GM18505 (cell line): ENCODE results near the gene IL16.

ENCODE experiments used
- ATAC-seq: cut with Tn5 transposase; IDR thresholded peaks from one replicate; pipeline ENCODE4 v1.9.1; 2021; ENCODE audit not compliant: unreplicated experiment
- POLR2A ChIP-seq: IDR thresholded peaks from 4 replicates; pipeline ENCODE4 v1.6.1; 2011; ENCODE audit warnings: borderline replicate concordance; ENCODE audit not compliant: insufficient read depth, insufficient read length; ENCODE audit errors: extremely low read depth

Gene IL16

DNA sequence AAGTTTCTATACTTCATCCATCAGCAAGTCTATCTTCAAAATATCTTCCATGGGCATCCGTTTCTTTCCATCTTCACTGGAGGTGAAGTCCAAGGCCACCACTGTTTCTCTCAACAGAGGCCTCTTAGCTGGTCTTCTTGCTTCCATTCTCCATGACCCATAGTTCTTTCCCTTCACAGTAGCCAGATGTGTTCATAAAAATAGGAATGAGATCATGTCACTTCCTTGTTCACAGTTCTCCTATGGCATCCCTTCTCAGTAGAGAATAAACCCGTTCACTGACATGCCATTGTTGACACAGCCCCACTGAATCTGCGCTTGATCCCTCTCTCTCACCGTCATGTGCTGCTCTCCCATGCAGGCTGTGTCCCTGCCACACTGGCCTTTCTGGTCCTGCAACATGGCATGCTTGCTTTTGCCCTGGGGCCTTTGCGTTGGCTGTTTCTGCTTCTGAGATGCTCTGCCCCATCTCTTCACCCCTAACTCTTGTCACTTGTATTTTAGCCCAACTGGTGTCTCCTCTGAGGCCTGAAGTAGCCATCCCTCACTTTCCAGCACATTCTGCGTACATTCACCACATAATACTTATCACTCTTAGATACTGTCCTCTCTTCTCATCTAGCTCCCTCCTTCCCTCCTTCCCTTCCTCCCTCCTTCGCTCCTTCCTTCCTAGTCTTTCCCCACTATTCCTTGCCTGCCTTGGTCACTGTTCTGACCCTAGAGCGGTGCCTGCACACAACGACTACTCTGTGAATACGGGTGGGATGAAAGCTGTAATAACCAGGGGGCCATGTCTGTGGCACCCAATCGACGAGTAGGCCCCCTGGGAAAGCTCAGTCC, 85.3 kb downstream of the IL16 start:
- no peak for TF ChIP-seq POLR2A
- ATAC-seq, result no peak

DNA sequence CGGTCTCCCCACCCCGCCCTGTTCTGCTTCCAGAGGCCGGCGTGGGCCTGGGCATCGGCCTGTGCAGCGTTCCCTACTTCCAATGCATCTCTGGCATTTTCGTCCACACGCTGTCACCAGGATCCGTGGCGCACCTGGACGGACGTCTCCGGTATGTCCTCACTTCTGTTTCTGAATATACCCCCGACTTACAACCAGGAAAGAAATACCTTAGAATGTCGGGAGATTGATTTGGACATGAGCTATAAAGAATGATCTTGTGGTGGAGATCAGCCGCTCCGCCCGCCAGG, 85.9 kb downstream of the IL16 start:
- no peak for ATAC-seq
- TF ChIP-seq POLR2A, result no peak

DNA sequence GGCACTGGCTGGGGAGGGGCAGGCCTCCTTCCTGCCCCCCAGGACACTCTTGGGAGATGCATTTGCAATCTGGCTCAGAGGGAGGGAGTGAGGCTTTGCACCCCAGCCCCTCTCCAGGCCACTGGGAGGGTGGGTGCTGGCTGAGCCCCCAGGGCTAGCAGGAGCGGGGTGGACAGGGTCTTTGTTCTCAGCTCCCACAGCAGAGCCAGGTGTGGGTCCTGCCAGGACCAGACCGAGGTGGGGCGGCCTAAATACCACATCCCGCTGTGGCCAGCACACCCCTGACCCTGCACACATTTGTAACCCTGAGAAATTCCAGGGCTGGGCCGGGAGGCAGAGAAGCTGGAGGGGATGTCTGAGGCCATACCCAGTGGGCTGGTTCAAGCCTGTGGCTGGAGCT, 86.2 kb downstream of the IL16 start:
- ATAC-seq, result no peak
- TF ChIP-seq POLR2A, result no peak

DNA sequence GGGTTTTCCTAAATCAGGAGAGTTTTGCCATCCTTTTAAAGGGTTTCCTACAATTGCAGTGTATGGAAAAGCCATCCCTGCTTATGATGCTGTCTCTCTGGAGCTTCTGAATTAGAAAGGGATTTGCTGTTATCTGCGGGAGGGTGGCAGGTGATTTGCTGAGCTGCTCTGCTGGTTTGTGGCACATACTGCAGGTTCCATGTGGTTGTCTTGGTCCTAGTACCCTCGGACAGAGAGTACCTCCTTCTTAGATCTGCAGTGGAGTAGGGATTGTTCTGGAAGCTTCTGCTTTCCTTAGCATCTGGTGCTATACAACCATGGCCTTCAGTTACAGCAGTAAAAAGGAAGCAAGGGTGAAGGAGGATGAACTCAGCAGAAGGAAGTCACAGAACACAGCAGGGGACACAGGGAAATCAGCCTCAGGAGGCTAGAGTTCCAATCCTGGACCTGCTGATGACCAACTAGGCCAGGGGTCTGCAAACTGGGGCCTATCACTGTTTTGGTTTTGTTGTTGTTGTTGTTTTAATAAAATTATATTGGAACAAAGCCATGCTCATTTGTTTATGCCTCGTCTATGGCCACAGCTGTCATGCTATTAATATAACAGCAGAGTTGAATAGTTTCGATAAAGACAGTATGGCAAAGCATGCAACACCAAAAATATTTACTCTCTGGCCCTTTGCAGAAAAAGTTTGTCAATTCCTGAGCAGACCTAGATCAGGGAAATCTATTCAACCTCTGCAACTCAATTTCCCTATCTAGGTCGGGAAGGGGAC, 87.8 kb downstream of the IL16 start:
- TF ChIP-seq POLR2A, result no peak
- ATAC-seq, result no peak

DNA sequence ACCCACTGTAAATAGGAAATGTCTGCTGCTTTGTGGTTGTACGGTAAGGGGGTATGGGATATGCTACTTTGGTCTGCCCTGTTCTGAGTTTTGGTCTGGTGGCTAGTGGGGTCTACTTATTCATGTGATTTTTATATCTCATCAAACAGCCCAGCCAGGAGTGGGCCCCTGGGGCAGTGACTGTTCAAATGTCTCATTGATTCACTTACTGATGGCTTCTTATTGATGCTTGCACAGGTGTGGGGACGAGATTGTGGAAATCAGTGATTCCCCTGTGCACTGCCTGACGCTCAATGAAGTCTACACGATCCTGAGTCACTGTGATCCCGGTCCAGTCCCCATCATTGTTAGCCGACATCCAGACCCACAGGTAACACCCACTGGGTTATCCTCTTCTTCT, 88.8 kb downstream of the IL16 start:
- ATAC-seq, result no peak
- TF ChIP-seq POLR2A, result no peak

DNA sequence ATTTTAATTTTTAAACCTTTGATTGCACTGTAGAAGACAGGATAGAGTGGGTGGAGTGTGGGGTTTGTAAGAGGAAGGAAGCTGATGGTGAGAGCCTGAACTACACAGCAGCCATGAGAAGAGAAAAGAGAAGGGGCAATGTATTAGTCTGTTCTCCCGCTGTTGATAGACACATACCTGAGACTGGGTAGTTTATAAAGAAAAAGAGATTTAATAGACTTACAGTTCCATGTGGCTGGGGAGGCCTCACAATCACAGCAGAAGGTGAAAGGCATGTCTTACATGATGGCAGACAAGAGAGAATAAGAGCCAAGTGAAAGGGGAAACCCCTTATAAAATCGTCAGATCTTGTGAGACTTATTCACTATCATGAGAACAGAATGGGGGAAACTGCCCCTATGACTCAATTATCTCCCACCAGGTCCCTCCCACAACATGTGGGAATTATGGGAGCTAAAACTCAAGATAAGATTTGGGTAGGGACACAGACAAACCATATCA, 90.0 kb downstream of the IL16 start:
- no peak for ATAC-seq
- TF ChIP-seq POLR2A, result no peak

DNA sequence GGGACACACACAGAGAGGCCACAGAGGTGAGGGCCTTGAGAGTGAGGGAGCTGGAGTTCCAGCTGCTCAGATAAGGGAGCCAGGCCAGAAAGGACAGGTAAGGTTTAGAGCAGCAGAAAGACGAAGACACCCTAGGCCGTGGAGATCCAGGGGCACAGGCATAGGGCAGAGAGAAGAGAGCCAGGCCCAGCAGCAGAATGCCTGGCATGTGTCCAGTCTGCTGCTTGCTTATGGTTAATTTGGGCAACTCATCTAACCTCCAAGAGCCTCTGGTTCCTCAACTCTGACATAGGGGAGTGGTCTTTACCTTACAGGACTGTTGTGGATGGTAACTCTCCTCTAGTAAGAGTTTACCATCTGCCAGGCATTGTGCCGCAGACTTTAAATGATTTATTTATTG, 91.4 kb downstream of the IL16 start:
- no peak for ATAC-seq
- no peak for TF ChIP-seq POLR2A

DNA sequence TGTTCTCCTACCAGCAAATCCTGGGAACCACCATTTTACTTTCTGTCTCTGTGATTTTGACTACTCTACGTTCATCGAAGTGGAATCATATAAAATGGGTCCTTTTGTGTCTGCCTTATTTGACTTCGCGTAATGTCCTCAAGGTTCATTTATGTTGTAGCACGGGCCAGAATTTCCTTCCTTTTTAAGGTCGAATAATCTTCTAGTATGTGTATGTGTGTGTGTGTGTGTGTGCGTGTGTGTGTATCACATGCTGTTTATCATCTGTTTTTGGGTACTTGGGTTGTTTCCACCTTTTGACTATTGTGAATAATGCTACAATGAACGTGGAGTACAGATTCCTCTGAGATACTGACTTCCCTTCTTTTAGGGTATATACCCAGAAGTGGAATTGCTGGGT, 91.9 kb downstream of the IL16 start:
- ATAC-seq, result no peak
- no peak for TF ChIP-seq POLR2A

DNA sequence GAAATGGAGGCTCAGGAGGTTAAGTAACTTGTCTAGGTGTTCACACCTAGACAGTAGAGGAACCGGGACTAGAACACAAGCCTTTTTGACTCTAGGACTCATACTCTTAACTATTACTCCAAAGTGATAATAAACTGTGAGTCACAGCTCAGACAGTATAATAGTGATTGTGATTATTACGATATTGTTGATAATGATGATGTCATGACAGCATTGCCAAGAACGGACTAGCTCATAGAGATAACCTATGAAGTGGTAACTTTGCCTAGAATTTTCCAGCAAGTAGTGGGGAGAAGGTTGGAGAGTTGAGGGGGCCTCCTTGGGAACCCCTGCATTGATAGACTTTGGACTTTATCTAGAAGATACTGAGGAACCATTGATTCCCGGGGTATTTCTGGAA, 93.2 kb downstream of the IL16 start:
- ATAC-seq, result no peak
- TF ChIP-seq POLR2A, result no peak

DNA sequence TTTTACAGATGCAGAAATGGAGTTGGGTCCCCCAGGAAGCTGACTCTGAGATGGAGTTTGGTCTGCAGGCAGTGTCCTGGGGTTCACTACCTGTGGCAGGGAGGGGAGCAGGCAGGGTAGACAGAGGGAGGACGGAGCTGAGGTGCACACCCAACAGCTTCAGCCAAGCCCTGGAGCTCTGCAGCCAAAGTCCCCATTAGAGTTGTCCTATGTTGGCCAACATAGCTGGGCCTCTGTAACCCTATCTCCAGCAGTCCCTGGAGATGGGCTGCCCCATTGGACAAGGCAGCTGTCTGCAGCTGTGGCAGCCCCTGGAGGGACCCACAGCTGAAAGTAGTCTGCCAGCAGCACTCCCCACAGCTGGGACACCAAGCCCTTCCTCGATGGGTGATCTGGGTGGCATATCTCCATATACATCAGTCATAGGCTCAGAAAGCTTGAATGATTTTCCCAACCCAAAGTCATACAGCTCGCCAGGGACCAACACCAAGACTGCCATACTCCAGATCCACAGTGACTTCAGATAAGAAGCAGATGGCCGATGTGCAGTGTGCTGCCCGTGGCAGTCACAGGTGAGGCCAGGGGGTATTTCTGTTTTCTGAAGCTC, 95.3 kb downstream of the IL16 start:
- no peak for TF ChIP-seq POLR2A
- no peak for ATAC-seq

DNA sequence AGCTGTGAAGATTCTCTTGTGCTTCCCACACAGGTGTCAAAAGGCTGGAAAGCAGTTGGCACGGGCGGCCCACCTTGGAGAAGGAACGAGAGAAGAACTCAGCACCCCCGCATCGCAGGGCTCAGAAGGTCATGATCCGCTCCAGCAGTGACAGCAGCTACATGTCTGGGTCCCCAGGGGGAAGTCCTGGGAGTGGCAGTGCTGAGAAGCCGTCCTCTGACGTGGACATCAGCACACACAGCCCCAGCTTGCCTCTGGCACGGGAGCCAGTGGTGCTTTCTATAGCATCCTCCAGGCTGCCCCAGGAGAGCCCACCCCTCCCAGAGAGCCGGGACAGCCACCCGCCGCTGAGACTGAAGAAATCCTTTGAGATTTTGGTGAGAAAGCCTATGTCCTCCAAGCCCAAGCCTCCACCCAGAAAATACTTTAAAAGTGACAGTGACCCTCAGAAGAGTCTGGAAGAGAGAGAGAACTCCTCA, 95.9 kb downstream of the IL16 start:
- peak; percentile 45 for ATAC-seq
- peak; percentile 77 for TF ChIP-seq POLR2A

DNA sequence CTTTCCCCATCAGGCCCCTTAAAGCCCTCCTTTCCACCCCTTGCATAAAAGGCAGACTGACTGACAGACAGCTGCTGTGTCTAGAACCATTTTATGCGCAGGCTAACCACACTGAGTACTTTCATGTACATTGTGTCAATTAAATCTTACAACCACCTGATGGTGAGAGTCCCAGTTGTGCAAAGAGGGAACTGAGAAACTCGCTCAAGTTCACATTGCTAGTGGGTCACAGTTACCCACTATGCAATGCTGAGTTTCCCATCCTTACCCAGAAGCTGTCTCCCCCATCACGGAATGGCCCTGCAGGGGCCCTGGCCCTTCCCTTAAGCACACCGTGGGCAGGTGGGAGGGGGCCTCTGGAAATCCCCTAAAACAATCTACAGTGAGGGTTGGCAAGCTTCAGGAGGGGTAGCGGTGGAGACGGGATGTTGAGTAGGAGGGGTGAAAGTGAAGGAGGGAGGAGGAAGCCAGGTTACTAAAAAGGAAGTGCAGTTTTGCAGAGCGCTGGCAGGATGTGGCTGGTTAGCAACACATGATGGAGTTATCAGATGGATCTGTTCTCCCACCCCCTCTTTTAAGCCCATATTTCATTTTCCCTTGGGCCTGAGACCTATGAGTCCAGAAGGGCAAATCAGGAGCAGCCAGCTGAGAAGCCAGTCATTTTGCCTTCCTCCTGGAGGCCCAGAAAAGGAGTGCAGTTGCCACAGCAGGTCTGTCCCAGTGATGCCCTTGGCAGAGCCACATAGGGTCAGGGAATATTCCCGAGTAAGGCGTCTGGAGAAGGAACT, 97.2 kb downstream of the IL16 start:
- peak; percentile 64 for ATAC-seq
- TF ChIP-seq POLR2A, result peak; percentile 53

DNA sequence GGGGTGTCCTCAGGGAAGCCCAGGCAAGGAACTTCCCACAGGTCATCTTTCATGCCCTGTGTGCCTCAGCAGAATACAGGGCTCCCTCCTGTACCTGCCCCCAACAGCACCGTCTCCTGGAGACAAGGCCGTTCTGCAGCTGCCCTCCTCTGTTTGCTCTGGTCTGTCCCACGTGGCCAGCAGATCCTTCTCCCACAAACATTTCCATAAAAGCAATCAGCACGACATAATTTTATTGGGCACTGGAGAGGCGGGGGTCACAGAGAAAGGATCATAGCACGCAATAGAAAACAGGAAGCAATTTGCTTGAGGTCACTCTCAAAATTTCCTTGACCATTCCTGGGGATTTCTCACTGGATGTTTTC, 97.8 kb downstream of the IL16 start:
- TF ChIP-seq POLR2A, result no peak
- no peak for ATAC-seq
